ENCODE data around the gene USP20.

USP20 gene

DNA sequence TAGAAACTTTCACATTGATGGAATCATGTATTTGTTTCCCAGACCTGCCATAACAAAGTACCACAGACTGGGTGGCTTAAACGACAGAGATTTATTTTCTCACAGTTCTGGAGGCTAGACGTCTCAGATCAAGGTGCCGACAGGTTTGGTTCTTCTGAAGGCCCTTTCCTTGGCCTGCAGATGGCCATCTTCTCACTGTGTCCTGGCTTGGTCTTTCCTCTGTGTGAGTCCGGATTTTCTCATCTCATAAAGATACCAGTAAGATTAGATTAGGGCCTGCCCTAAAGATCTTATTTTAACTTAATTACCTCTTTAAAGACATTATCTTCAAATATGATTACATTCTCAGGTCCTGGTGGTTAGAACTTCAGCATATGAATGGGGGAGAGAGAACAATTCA lies 5.8 kb downstream of the USP20 start:
- H3K4me3 ChIP-seq (ENCODE audit: low read depth, low read length), result no peak overlapping the region
- no peaks in the 10 kb centered on the region for H3K36me3 ChIP-seq (replicated peaks)
- no peaks in the 10 kb centered on the region for H3K27me3 ChIP-seq (replicated peaks)
- in situ Hi-C loops (cut with HindIII; ENCODE audit: low pct_ligation_motif_present, low sequenced_read_pairs), result no loop called here
- no peak for TF ChIP-seq CTCF (IDR thresholded peaks at IDR 0.05; ENCODE audit: low read depth, low read length, missing control alignments)
- H3K27ac ChIP-seq, result no peak overlapping the region
- DNase-seq, result no peak

- Histone ChIP-seq H3K27ac (no peak overlapping the region), H3K27me3 (replicated peaks) (no peaks in the 10 kb centered on the region), H3K4me3 (ENCODE audit: low read depth, low read length) (no peak overlapping the region), H3K36me3 (replicated peaks) (peaks cover 3% of the 10 kb centered on the region)
- in situ Hi-C loops (cut with HindIII; ENCODE audit: low pct_ligation_motif_present, low sequenced_read_pairs), result no loop called here
- TF ChIP-seq CTCF (IDR thresholded peaks at IDR 0.05; ENCODE audit: low read depth, low read length, missing control alignments), result no peak
- no peak for DNase-seq
These were observed 10.1 kb downstream of the USP20 start for GRCh38 chr9:129845373-129845772.

DNA sequence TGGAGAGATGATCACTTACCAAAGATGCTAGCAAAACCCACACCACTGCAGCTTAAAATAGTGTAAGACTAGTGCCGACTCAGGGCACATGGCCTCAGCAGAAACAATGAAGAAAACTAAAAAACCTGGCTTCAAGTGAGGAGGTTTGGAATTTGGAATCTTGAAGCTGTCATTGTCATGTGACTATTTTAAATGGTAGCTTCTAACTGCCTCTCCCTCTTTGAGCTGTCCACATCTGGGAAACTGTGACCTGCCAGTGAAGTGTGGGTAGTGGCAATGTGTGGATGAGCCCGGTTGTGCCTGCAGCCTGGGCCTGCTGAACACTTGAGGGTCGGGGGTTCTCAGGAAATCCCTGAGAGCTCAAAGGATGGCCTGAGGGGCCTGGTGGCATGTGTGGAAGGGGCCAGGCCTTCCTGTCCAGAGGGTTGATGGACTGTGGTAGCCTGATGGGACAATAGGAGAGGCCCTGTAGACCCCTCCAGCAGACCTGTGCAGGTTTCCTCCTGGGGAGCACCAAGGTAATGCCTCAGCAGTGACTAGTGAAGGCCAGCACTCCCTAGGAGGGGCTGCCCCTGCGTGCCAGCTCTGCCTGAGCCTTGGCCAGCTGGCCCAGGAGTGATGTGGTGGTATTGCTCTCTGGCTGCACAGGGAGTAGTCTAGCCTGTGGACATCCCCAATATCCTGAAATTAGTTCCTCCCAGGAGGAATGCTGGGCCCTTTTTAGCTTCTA lies 13.6 kb downstream of the USP20 start:
- Histone ChIP-seq H3K27ac (no peak overlapping the region), H3K4me3 (ENCODE audit: low read depth, low read length) (no peak overlapping the region), H3K27me3 (replicated peaks) (no peaks in the 10 kb centered on the region), H3K36me3 (replicated peaks) (peaks cover 17% of the 10 kb centered on the region)
- in situ Hi-C loops (cut with HindIII; ENCODE audit: low pct_ligation_motif_present, low sequenced_read_pairs), result no loop called here
- no peak for DNase-seq
- TF ChIP-seq CTCF (IDR thresholded peaks at IDR 0.05; ENCODE audit: low read depth, low read length, missing control alignments), result no peak

- no peak for TF ChIP-seq CTCF (IDR thresholded peaks at IDR 0.05; ENCODE audit: low read depth, low read length, missing control alignments)
- Histone ChIP-seq H3K4me3 (ENCODE audit: low read depth, low read length) (no peak overlapping the region), H3K36me3 (replicated peaks) (peaks cover 23% of the 10 kb centered on the region), H3K27me3 (replicated peaks) (no peaks in the 10 kb centered on the region), H3K27ac (no peak overlapping the region)
- DNase-seq, result peak; percentile 56
- in situ Hi-C loops (cut with HindIII; ENCODE audit: low pct_ligation_motif_present, low sequenced_read_pairs), result no loop called here
These were observed 14.6 kb downstream of the USP20 start for GRCh38 chr9:129849901-129850300.

GRCh38 chr9:129850821-129851550 lies 15.7 kb downstream of the USP20 start:
- peak; percentile 21 for DNase-seq
- Histone ChIP-seq H3K36me3 (replicated peaks) (peaks cover 26% of the 10 kb centered on the region), H3K27ac (no peak overlapping the region), H3K4me3 (ENCODE audit: low read depth, low read length) (no peak overlapping the region), H3K27me3 (replicated peaks) (no peaks in the 10 kb centered on the region)
- no peak for TF ChIP-seq CTCF (IDR thresholded peaks at IDR 0.05; ENCODE audit: low read depth, low read length, missing control alignments)
- in situ Hi-C loops (cut with HindIII; ENCODE audit: low pct_ligation_motif_present, low sequenced_read_pairs), result no loop called here

Measured in brain microvascular endothelial cell (primary cell).